ENCODE data around the gene HIVEP2.

HIVEP2 gene

DNA sequence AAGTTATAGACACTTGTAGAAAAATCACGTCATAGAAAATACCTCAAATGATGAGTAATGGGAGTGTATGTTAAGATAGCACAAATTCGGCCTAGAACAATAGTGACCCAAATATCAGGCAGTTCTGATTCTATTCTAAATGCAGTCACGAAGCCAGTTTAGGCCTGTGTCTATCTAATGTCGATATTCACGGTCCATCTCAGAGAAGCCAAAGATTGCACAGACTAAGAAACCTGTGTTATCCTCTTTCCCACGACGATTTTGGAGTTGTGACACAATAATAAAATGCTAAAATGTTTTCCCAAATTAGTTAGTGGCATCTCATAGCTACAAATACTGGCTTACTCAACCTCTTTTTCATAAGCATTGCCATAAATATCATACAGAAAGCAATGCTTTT, 4.0 kb downstream of the HIVEP2 start:
- no peak overlapping the region for H3K4me3 ChIP-seq (ENCODE audit: control insufficient read depth, low read depth, low read length)
- TF ChIP-seq, protein P1, sequence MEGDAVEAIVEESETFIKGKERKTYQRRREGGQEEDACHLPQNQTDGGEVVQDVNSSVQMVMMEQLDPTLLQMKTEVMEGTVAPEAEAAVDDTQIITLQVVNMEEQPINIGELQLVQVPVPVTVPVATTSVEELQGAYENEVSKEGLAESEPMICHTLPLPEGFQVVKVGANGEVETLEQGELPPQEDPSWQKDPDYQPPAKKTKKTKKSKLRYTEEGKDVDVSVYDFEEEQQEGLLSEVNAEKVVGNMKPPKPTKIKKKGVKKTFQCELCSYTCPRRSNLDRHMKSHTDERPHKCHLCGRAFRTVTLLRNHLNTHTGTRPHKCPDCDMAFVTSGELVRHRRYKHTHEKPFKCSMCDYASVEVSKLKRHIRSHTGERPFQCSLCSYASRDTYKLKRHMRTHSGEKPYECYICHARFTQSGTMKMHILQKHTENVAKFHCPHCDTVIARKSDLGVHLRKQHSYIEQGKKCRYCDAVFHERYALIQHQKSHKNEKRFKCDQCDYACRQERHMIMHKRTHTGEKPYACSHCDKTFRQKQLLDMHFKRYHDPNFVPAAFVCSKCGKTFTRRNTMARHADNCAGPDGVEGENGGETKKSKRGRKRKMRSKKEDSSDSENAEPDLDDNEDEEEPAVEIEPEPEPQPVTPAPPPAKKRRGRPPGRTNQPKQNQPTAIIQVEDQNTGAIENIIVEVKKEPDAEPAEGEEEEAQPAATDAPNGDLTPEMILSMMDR (IDR thresholded peaks at IDR 0.05; ENCODE audit: control insufficient read depth, insufficient read depth, low read depth, low read length, missing control alignments): no peak
- DNase-seq (ENCODE audit: low read depth): no peak

- H3K4me3 ChIP-seq (ENCODE audit: control insufficient read depth, low read depth, low read length): no peak overlapping the region
- DNase-seq (ENCODE audit: low read depth): no peak
- TF ChIP-seq, protein P1 (IDR thresholded peaks at IDR 0.05; ENCODE audit: control insufficient read depth, insufficient read depth, low read depth, low read length, missing control alignments): no peak
Observed at GRCh38 chr6:142940487-142940886, 4.5 kb downstream of the HIVEP2 start.

GRCh38 chr6:142938510-142938909, 6.5 kb downstream of the HIVEP2 start:
- H3K4me3 ChIP-seq (ENCODE audit: control insufficient read depth, low read depth, low read length): no peak overlapping the region
- no peak for DNase-seq (ENCODE audit: low read depth)

DNA sequence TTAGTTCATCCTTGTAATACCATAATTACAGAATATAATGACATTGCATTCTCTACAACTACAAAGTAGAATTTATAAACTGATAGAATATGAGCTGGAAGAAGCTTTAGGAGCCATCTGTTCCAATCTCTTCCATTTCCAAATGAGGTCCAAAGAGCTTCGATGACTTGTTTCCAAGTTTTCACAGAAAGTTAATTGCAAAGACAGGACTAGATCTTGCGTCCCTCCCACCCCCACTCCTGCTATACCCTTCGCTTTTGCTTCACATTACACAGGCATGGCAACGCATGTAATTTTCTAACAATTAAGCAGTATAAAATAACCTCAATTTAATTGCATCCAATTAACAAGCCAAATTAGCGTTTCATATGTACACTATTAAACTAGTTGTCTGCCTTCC, 7.0 kb downstream of the HIVEP2 start:
- H3K4me3 ChIP-seq (ENCODE audit: control insufficient read depth, low read depth, low read length): no peak overlapping the region
- TF ChIP-seq, protein P1 (IDR thresholded peaks at IDR 0.05; ENCODE audit: control insufficient read depth, insufficient read depth, low read depth, low read length, missing control alignments): no peak
- DNase-seq (ENCODE audit: low read depth): no peak

More at GRCh38 chr6:142938510-142938909, 6.5 kb downstream of the HIVEP2 start:
- TF ChIP-seq, protein P1 (IDR thresholded peaks at IDR 0.05; ENCODE audit: control insufficient read depth, insufficient read depth, low read depth, low read length, missing control alignments): no peak

DNA sequence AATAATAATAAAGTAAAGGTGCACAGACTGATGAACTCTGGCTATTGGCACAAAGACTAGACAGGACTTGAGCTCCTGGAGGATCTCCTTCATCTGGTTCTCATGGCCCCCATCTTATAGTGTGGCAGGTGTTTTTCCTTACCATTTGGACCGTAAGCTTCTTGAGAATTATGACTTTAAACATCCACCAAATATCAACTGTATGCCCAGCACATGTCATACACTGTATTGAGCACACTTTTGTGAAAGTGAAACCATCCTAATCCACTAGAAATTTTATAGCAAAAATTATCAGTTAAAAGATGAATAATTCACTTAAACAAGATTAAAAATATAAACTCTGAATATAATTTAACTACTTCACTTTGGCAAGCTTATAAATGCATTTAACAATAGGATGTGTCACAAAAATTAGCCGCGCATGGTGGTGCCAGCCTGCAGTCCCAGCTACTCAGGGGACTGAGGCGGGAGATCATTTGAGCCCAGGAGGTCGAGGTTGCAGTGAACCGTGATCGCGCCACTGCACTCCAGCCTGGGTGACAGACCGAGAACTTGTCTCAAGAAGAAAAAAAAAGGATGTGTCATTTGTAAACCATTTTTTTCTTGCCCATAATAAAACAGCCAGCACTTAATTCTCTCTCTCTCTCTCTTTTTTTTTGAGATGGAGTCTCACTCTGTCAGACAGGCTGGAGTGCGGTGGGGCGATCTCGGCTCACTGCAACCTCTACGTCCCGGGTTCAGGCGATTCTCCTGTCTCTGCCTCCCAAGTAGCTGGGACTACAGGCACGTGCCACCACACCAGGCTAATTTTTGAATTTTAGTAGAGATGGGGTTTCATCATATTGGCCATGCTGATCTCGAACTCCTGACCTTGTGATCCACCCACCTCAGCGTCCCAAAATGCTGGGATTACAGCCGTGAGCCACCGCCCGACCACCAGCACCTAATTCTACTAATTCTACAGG, 9.1 kb downstream of the HIVEP2 start:
- DNase-seq (ENCODE audit: low read depth): no peak
- no peak overlapping the region for H3K4me3 ChIP-seq (ENCODE audit: control insufficient read depth, low read depth, low read length)
- TF ChIP-seq, protein P1 (IDR thresholded peaks at IDR 0.05; ENCODE audit: control insufficient read depth, insufficient read depth, low read depth, low read length, missing control alignments): no peak

GRCh38 chr6:142934599-142934998, 10.4 kb downstream of the HIVEP2 start:
- DNase-seq (ENCODE audit: low read depth): no peak
- H3K4me3 ChIP-seq (ENCODE audit: control insufficient read depth, low read depth, low read length): no peak overlapping the region
- TF ChIP-seq, protein P1 (IDR thresholded peaks at IDR 0.05; ENCODE audit: control insufficient read depth, insufficient read depth, low read depth, low read length, missing control alignments): no peak

Data from AG09309 (cell line).